ENCODE measurements around the gene ZNF516.

Gene ZNF516

GRCh38 chr18:76471593-76471992 is 23.4 kb downstream of the ZNF516 start:
- no peak for DNase-seq (ENCODE audit: low read depth in 4 of 4, low spot score in 1 of 4)

GRCh38 chr18:76468345-76469304 is 26.4 kb downstream of the ZNF516 start:
- DNase-seq (ENCODE audit: low read depth in 4 of 4, low spot score in 1 of 4) = no peak

- DNase-seq (ENCODE audit: low read depth in 4 of 4, low spot score in 1 of 4) = no peak
These were observed 27.5 kb downstream of the ZNF516 start for GRCh38 chr18:76467371-76468190.

GRCh38 chr18:76466410-76466991 is 28.5 kb downstream of the ZNF516 start:
- no peak for DNase-seq (ENCODE audit: low read depth in 4 of 4, low spot score in 1 of 4)

- DNase-seq (ENCODE audit: low read depth in 4 of 4, low spot score in 1 of 4) = no peak
These were observed 29.2 kb downstream of the ZNF516 start for GRCh38 chr18:76465630-76466409.

GRCh38 chr18:76464281-76465259 is 30.5 kb downstream of the ZNF516 start:
- no peak for DNase-seq (ENCODE audit: low read depth in 4 of 4, low spot score in 1 of 4)

GRCh38 chr18:76463872-76464271 is 31.2 kb downstream of the ZNF516 start:
- DNase-seq (ENCODE audit: low read depth in 4 of 4, low spot score in 1 of 4) = no peak

GRCh38 chr18:76463358-76463757 is 31.7 kb downstream of the ZNF516 start:
- no peak for DNase-seq (ENCODE audit: low read depth in 4 of 4, low spot score in 1 of 4)

GRCh38 chr18:76462326-76462694 is 32.7 kb downstream of the ZNF516 start:
- DNase-seq (ENCODE audit: low read depth in 4 of 4, low spot score in 1 of 4) = no peak

- DNase-seq (ENCODE audit: low read depth in 4 of 4, low spot score in 1 of 4) = no peak
These were observed 33.2 kb downstream of the ZNF516 start for GRCh38 chr18:76461692-76462325.

- no peak for DNase-seq (ENCODE audit: low read depth in 4 of 4, low spot score in 1 of 4)
These were observed 33.9 kb downstream of the ZNF516 start for GRCh38 chr18:76461148-76461547.

- DNase-seq (ENCODE audit: low read depth in 4 of 4, low spot score in 1 of 4) = no peak
These were observed 34.6 kb downstream of the ZNF516 start for GRCh38 chr18:76460482-76460881.

- no peak for DNase-seq (ENCODE audit: low read depth in 4 of 4, low spot score in 1 of 4)
These were observed 35.2 kb downstream of the ZNF516 start for GRCh38 chr18:76459687-76460350.

- DNase-seq (ENCODE audit: low read depth in 4 of 4, low spot score in 1 of 4) = no peak
These were observed 35.7 kb downstream of the ZNF516 start for GRCh38 chr18:76459312-76459686.

GRCh38 chr18:76458522-76459311 is 36.3 kb downstream of the ZNF516 start:
- no peak for DNase-seq (ENCODE audit: low read depth in 4 of 4, low spot score in 1 of 4)

GRCh38 chr18:76457957-76458356 is 37.1 kb downstream of the ZNF516 start:
- no peak for DNase-seq (ENCODE audit: low read depth in 4 of 4, low spot score in 1 of 4)

- DNase-seq (ENCODE audit: low read depth in 4 of 4, low spot score in 1 of 4) = no peak
These were observed 37.6 kb downstream of the ZNF516 start for GRCh38 chr18:76457475-76457874.

GRCh38 chr18:76456823-76457222 is 38.2 kb downstream of the ZNF516 start:
- no peak for DNase-seq (ENCODE audit: low read depth in 4 of 4, low spot score in 1 of 4)

Measured in stimulated activated CD4-positive, alpha-beta T cell treated with anti-CD3 and anti-CD28 coated beads, Interleukin-1b, Interleukin-23, amount 100 ng/mL, for 24 hours (primary cell).